HEK293T (cell line): ENCODE results near the gene PDE2A.

ENCODE experiments used
- CTCF ChIA-PET: fragments of 350-600 bp; formaldehyde crosslinking; extraction: SDS; loops from one replicate; lab custom pipeline; 2021; ENCODE audit warnings: antibody characterized with exemption, inconsistent platforms; lab: Yijun Ruan, JAX
- POLR2A ChIA-PET: fragments of 350-600 bp; formaldehyde crosslinking; extraction: SDS; loops from one replicate; lab custom pipeline; 2020; ENCODE audit warnings: antibody characterized with exemption, inconsistent platforms; lab: Yijun Ruan, JAX
- DNase-seq: peaks from one replicate; pipeline ENCODE4 v3.0.0; 2012; ENCODE audit warnings: mixed read lengths; ENCODE audit errors: extremely low spot score
- ARNT ChIP-seq: fragments of 450-650 bp; IDR thresholded peaks from 2 replicates; pipeline ENCODE4 v1.6.1; 2017; ENCODE audit warnings: mild to moderate bottlenecking
- BHLHE40 ChIP-seq: fragments of 450-650 bp; IDR thresholded peaks from 2 replicates; pipeline ENCODE4 v1.6.1; 2016; ENCODE audit warnings: mild to moderate bottlenecking, moderate library complexity, borderline replicate concordance
- CTBP1 ChIP-seq: fragments of 450-650 bp; IDR thresholded peaks from 2 replicates; pipeline ENCODE4 v1.6.1; 2016; ENCODE audit warnings: borderline replicate concordance
- ELF4 ChIP-seq: fragments of 450-650 bp; IDR thresholded peaks from 2 replicates; pipeline ENCODE4 v1.6.1; 2017; ENCODE audit warnings: antibody characterized with exemption
- FOXA1 ChIP-seq: fragments of 450-650 bp; IDR thresholded peaks from 2 replicates; pipeline ENCODE4 v1.6.1; 2016; ENCODE audit warnings: mild to moderate bottlenecking
- FOXK2 ChIP-seq: fragments of 450-650 bp; IDR thresholded peaks from 2 replicates; pipeline ENCODE4 v1.6.1; 2016; ENCODE audit warnings: mild to moderate bottlenecking
- FOXM1 ChIP-seq: fragments of 450-650 bp; IDR thresholded peaks from 2 replicates; pipeline ENCODE4 v1.6.1; 2017; ENCODE audit warnings: mild to moderate bottlenecking, borderline replicate concordance
- HDGF ChIP-seq: fragments of 450-650 bp; IDR thresholded peaks from 2 replicates; pipeline ENCODE4 v1.6.1; 2017; ENCODE audit warnings: antibody characterized with exemption, borderline replicate concordance
- L3MBTL2 ChIP-seq: fragments of 450-650 bp; conservative IDR thresholded peaks from 2 replicates; pipeline ENCODE4 v1.6.1; 2016; ENCODE audit warnings: mild to moderate bottlenecking
- LEF1 ChIP-seq: fragments of 450-650 bp; IDR thresholded peaks from 2 replicates; pipeline ENCODE4 v1.6.1; 2017; ENCODE audit warnings: mild to moderate bottlenecking, borderline replicate concordance
- NFRKB ChIP-seq: fragments of 450-650 bp; IDR thresholded peaks from 2 replicates; pipeline ENCODE4 v1.6.1; 2016; ENCODE audit warnings: mild to moderate bottlenecking, moderate library complexity
- SP1 ChIP-seq: fragments of 450-650 bp; IDR thresholded peaks from 2 replicates; pipeline ENCODE4 v1.6.1; 2017
- SUZ12 ChIP-seq: fragments of 450-650 bp; IDR thresholded peaks from 2 replicates; pipeline ENCODE4 v1.6.1; 2016; ENCODE audit warnings: mild to moderate bottlenecking
- TARDBP ChIP-seq: fragments of 450-650 bp; IDR thresholded peaks from 2 replicates; pipeline ENCODE4 v1.6.1; 2016
- ZNF384 ChIP-seq: fragments of 450-650 bp; IDR thresholded peaks from 2 replicates; pipeline ENCODE4 v1.6.1; 2016
- TF ChIP-seq, protein P1 (sequence below): fragments of 450-650 bp; IDR thresholded peaks from 2 replicates; pipeline ENCODE4 v1.6.1; 2016

The PDE2A gene

DNA sequence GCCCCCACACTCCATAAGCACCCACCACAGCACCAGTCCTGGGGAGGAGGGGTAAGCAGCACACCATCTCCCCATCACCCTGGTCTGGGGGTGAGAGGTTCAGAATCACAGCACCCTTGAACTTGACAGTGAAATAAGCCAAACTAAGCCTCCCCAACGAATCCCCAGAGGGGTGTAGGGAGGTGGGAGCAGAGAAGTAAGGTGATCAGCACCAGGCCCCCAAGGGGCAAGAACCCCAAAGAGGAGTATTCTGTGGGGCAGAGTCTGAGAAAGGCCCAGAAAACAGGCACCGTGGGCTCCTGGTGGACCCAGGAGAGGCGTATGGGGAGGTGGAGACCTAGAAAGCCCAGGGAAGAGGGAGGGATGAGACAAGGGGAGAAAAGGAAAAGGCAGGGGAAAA is 47.1 kb upstream of the PDE2A start:
- TF ChIP-seq FOXA1 (no peak), SUZ12 (no peak), FOXK2 (no peak), TARDBP (no peak), CTBP1 (no peak), BHLHE40 (no peak)
- no peak for DNase-seq
- POLR2A ChIA-PET: no interaction called here
- CTCF ChIA-PET: no interaction called here

DNA sequence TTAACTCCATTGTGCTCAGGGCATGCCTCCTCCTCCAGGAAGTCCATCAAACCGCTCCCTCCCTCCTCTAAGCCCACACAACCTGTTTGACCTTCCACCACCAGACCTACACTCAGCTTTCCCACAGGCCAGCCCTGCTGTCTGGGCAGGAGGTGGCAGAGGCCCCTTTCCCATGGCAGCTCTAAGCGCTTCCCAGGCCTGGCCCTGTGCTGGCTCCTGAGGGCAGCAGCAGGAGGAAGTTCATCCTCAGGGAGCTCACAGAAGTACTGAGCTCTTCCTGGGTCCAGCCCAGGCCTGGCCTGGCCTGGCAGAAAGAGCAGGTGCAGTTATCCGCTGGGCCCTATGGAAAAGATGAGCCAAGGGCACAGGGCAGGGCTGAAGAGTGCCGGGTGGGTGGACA is 46.6 kb upstream of the PDE2A start:
- POLR2A ChIA-PET: no interaction called here
- TF ChIP-seq FOXK2: no peak
- no peak for DNase-seq
- CTCF ChIA-PET: no interaction called here

DNA sequence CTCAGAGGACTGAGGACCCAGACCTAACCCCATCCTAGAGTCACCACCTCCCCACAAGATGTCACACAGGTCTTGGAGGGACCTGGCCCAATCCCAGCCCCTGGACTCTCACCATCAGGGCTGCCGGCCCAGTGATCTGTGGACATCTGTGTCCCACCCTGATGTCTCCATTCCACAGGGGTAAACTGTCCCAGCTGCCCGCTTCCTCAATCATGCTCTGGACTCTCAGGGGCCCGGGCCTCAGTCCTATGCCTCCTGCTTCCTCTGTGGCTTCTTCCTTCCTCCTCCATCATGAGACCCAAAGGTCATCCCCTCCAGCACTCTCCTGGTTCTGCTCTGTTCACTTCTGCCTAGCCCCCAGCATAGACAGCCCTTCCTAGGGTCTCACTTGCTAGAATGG is 45.8 kb upstream of the PDE2A start:
- CTCF ChIA-PET: no interaction called here
- DNase-seq: no peak
- no peak for TF ChIP-seq NFRKB
- no peak for TF ChIP-seq TARDBP
- TF ChIP-seq, protein P1, sequence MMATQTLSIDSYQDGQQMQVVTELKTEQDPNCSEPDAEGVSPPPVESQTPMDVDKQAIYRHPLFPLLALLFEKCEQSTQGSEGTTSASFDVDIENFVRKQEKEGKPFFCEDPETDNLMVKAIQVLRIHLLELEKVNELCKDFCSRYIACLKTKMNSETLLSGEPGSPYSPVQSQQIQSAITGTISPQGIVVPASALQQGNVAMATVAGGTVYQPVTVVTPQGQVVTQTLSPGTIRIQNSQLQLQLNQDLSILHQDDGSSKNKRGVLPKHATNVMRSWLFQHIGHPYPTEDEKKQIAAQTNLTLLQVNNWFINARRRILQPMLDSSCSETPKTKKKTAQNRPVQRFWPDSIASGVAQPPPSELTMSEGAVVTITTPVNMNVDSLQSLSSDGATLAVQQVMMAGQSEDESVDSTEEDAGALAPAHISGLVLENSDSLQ: no peak
- no peak for TF ChIP-seq FOXA1
- no peak for TF ChIP-seq SUZ12
- TF ChIP-seq LEF1: no peak
- no peak for TF ChIP-seq HDGF
- TF ChIP-seq SP1: no peak
- no peak for TF ChIP-seq L3MBTL2
- no peak for TF ChIP-seq FOXM1
- no peak for TF ChIP-seq FOXK2
- TF ChIP-seq ELF4: no peak
- POLR2A ChIA-PET: no interaction called here

DNA sequence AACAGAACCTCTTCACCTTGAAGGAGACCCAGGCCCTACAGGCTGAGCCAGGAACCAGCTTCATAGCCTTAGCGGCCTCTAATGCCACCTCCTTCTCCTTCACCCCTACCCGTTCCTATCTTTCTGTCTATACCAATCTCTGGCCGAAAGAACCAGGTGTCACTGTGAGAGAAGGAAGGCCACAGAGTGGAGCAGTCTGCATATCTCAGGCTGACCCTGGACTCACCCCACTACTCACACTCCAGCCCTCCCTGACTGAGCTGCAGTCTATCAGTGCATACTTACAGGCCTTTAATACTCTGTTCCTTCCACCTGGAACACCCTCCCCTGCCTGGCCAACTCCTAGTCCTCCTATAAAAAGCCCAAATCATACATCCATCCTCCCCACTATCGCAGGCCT is 45.3 kb upstream of the PDE2A start:
- ChIA-PET POLR2A (no interaction called here), CTCF (no interaction called here)
- no peak for DNase-seq
- TF ChIP-seq HDGF: no peak
- TF ChIP-seq ARNT: no peak
- TF ChIP-seq FOXA1: no peak
- no peak for TF ChIP-seq L3MBTL2
- TF ChIP-seq SP1: no peak
- TF ChIP-seq, protein P1: no peak
- no peak for TF ChIP-seq FOXM1
- TF ChIP-seq BHLHE40: no peak
- TF ChIP-seq CTBP1: no peak
- no peak for TF ChIP-seq FOXK2
- no peak for TF ChIP-seq NFRKB
- no peak for TF ChIP-seq LEF1
- no peak for TF ChIP-seq SUZ12
- TF ChIP-seq ZNF384: no peak
- no peak for TF ChIP-seq TARDBP
- no peak for TF ChIP-seq ELF4

DNA sequence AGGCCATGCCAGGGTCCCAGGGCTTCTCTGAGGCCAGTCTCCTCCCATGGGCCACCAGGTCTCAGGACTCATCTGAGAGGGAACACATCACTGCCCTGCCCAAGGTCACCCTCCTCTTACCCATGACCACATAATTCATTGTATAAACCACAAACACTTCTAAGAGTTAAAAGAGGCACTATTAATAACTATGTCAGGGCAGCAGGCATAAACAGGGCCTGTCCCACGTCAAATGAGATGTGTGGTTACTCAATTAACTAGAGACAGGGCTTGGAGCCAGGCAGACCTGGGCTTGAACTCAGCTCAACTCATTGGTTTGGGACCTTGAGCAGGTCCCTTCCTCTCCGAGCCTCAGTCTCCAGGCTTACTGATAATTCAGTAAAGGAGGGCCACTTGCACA is 44.9 kb upstream of the PDE2A start:
- no peak for DNase-seq
- ChIA-PET POLR2A (no interaction called here), CTCF (no interaction called here)
- TF ChIP-seq ZNF384 (no peak), CTBP1 (no peak), NFRKB (no peak), SP1 (no peak), FOXK2 (no peak), L3MBTL2 (no peak), FOXM1 (no peak), TARDBP (no peak), ELF4 (no peak), ARNT (no peak), BHLHE40 (no peak), HDGF (no peak), LEF1 (no peak), FOXA1 (no peak), SUZ12 (no peak)
- TF ChIP-seq, protein P1: no peak

DNA sequence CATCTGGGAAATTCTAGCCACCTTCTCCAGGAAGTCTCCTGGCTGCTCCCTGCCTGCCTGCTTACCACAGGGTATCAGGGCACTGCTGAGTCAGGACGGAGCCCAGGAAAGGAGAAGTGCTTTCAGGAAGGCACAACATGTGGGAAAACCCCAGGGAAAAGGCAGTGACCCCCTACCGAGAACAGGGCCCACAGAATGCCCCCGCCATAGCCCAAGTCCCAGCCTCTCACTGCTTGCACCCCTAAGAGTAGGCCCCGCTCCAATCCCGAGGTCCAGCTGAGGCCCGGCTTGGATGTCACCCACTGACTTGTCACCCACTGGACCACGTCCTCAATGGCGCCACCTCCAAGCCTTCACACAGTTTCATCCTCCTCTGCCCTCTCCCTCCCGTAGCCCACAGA is 43.9 kb upstream of the PDE2A start:
- ChIA-PET CTCF (no interaction called here), POLR2A (no interaction called here)
- no peak for DNase-seq
- TF ChIP-seq FOXM1 (no peak), FOXK2 (no peak), HDGF (no peak), LEF1 (no peak), NFRKB (no peak)

DNA sequence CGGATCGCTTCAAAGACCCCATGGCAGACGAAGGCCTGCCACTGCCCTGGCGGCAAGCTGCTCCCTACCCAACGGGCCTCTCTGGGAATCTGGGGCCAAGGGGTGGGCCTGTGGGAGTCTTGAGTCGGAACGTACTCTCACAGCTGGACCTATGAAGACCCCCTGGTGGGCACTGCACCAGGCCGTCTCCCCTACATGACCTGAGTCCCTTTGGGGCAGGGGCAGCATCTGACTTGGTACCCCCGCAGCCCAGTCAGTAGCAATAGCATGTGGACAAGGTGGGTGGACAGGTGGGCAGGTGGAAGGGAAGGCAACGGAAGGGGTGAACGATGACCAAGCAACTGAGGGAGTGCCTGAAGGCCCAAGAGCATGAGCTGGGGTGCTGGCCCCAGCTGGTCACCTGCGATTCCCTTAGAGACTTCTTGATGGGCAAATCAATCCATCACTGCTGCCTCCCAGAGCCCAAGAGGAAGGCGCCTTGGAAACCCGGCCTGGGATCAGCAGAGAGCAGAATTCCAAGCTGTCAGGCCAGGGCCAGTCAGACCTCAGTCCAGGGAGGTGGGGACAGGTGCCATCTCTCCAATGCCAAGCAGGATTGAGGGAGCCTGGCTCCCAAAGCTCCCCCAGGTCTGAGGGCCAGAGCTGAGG is 42.7 kb upstream of the PDE2A start:
- DNase-seq: no peak
- POLR2A ChIA-PET: no interaction called here
- CTCF ChIA-PET: no interaction called here
- TF ChIP-seq TARDBP (no peak), ARNT (no peak), LEF1 (no peak), ELF4 (no peak), SUZ12 (no peak), SP1 (no peak), HDGF (no peak), FOXM1 (no peak), ZNF384 (no peak), NFRKB (no peak), FOXA1 (no peak), FOXK2 (no peak), CTBP1 (no peak)
- TF ChIP-seq, protein P1: no peak
